Activated gamma-delta T cell (primary cell): ENCODE measurements around the gene ZFPL1.

Source experiments
- DNase-seq: peaks from one replicate; lab custom pipeline; 2025; lab: John Stamatoyannopoulos, UW

The ZFPL1 gene

GRCh38 chr11:65095427-65095826, 11.4 kb downstream of the ZFPL1 start:
- DNase-seq: no peak

GRCh38 chr11:65095974-65096806, 12.2 kb downstream of the ZFPL1 start, which contains the start of gene VPS51:
VPS51 (plus strand) TSS chr11:65096214; CDS start chr11:65096251, 37 bp downstream.
- DNase-seq: peak; percentile 45

- DNase-seq: no peak
These were observed 12.9 kb downstream of the ZFPL1 start for GRCh38 chr11:65096926-65097325.

- no peak for DNase-seq
These were observed 16.8 kb downstream of the ZFPL1 start for GRCh38 chr11:65100674-65101350.

- no peak for DNase-seq
These were observed 18.4 kb downstream of the ZFPL1 start for GRCh38 chr11:65102142-65103095.

GRCh38 chr11:65103476-65103875, 19.5 kb downstream of the ZFPL1 start:
- no peak for DNase-seq

- DNase-seq: no peak
These were observed 20.6 kb downstream of the ZFPL1 start for GRCh38 chr11:65104628-65105027.

- no peak for DNase-seq
These were observed 23.1 kb downstream of the ZFPL1 start for GRCh38 chr11:65107078-65107477.

GRCh38 chr11:65107751-65108468, 23.9 kb downstream of the ZFPL1 start:
- DNase-seq: no peak

- DNase-seq: no peak
These were observed 24.6 kb downstream of the ZFPL1 start for GRCh38 chr11:65108469-65109123.

- no peak for DNase-seq
These were observed 25.5 kb downstream of the ZFPL1 start for GRCh38 chr11:65109231-65110198.

GRCh38 chr11:65110354-65110861, 26.4 kb downstream of the ZFPL1 start:
- no peak for DNase-seq

GRCh38 chr11:65111159-65111743, 27.2 kb downstream of the ZFPL1 start:
- DNase-seq: no peak

GRCh38 chr11:65111744-65112545, 27.9 kb downstream of the ZFPL1 start, which contains the start of gene TM7SF2:
TM7SF2 (plus strand) TSS chr11:65111872; CDS start chr11:65112016, 144 bp downstream.
- peak; percentile 82 for DNase-seq

- DNase-seq: peak; percentile 60
These were observed 28.7 kb downstream of the ZFPL1 start for GRCh38 chr11:65112546-65113360.

GRCh38 chr11:65113361-65113756, 29.3 kb downstream of the ZFPL1 start:
- DNase-seq: no peak

GRCh38 chr11:65113839-65114238, 29.8 kb downstream of the ZFPL1 start:
- DNase-seq: no peak
